Nephron progenitor cell (in vitro differentiated cells): ENCODE measurements around the gene PCDH9.

Experiments
- DNase-seq: peaks from one replicate; pipeline ENCODE4 v3.0.0; 2021
- H3K27ac Mint-ChIP-seq: 2 replicates; pipeline ENCODE4 v1.8.0; 2021; ENCODE audit warnings: mild to moderate bottlenecking, moderate library complexity, mixed read lengths
- H3K27me3 Mint-ChIP-seq: 2 replicates; pipeline ENCODE4 v1.8.0; 2021; ENCODE audit warnings: mild to moderate bottlenecking, low read depth, mixed read lengths; ENCODE audit not compliant: poor library complexity
- H3K36me3 Mint-ChIP-seq: 2 replicates; pipeline ENCODE4 v1.8.0; 2021; ENCODE audit warnings: low read depth, mixed read lengths
- H3K4me1 Mint-ChIP-seq: 2 replicates; pipeline ENCODE4 v1.8.0; 2021; ENCODE audit warnings: mixed read lengths
- H3K4me3 Mint-ChIP-seq: 2 replicates; pipeline ENCODE4 v1.8.0; 2021; ENCODE audit warnings: mild to moderate bottlenecking, moderate library complexity, mixed read lengths
- H3K9me3 Mint-ChIP-seq: 2 replicates; pipeline ENCODE4 v1.8.0; 2021; ENCODE audit warnings: mild to moderate bottlenecking, moderate library complexity, mixed read lengths
- CTCF ChIP-seq: fragments of 200-600 bp; sonication (generic); IDR thresholded peaks from 2 replicates; pipeline ENCODE4 v1.5.0; 2021; ENCODE audit warnings: antibody characterized with exemption

PCDH9 gene

GRCh38 chr13:67232384-67232783, 2.2 kb upstream of the PCDH9 start:
- Mint-ChIP-seq H3K4me3 (no peak overlapping the region), H3K27me3 (no peaks in the 10 kb centered on the region), H3K4me1 (peaks cover 12% of the 10 kb centered on the region), H3K27ac (no peak overlapping the region), H3K9me3 (no peaks in the 10 kb centered on the region), H3K36me3 (no peaks in the 10 kb centered on the region)
- DNase-seq, result no peak
- no peak for TF ChIP-seq CTCF

DNA sequence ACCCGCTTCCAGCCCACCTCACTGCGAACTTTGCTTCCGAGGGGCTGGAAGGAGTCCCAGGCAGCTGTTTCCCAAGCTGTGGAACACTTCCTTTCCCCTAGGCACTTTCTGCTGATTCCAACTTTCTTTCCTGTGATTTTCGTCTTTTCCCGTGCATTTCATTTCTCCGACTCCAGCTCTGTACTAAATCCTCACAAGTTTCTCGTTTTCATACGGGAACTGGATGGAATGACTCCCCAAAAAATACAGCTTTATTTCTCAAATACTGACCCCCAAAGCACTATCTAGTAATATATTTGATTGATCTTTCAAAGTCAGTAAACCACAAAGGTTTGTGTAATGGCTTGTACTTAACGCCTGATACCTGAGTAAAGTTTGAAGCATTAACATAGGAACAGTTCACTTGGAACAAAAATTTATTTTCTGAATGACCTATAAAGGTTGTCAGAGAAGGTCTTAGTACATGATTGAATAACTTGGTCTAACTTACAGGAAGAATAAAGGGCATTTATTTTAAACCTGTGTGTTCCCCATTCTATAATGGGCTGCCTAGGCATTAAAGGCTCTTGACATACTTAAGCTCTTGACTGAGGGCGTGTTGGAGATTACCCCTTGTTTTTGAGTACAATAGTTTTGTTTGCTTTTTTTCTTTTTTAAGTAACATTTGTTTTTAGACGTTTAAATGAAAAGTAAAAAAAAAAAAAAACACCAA, 1.3 kb upstream of the PCDH9 start:
- Mint-ChIP-seq H3K27ac (peak overlapping the region; percentile 44), H3K4me1 (peaks cover 8% of the 10 kb centered on the region), H3K4me3 (no peak overlapping the region)

DNA sequence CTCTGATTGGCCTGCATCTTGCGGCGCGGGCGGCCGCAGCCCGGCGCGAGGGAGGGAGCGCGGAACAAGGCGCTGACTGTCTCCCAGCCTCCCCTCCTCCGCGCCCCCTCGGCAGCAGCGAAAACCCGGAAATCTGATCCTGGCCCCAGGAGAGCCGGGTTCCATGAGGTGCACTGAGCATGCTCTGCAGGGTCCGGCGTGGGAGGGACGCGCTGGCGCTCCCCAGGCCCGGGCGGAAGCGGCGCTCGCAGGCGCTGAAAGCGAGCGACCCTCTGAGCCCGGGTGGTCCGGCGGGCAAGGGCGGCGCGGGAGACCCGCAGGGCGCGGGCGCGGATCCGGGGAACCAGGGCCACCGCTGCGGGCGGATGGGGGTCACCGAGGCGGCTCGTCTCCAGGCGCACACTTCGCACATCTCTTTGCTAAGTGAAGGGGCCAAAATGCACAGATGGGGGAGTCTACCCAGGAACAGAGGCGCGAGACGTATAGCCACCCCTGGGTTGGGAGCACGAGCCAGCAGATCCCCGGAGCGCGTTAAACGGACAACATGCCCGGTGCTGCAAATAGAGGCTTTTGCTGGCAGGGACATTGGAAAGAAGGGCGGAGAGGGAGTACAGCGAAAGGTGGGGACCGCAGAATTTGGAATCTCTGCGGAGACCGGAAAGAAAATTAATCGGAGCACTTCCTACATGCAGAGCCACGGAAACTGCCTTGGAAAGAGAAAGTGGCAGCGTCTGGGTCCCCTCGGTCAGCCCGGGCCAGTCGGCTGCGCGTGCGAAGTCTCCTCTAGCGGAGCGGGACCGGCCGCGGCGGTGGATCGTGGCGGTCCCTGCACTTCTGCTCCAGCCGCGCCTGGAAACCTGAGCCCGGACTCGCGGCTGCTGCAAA, 510 bp upstream of the PCDH9 start:
- H3K9me3 Mint-ChIP-seq, result no peaks in the 10 kb centered on the region
- no peak for TF ChIP-seq CTCF

More for the DNA sequence above, 1.3 kb upstream of the PCDH9 start:
- DNase-seq, result no peak
- H3K9me3 Mint-ChIP-seq, result no peaks in the 10 kb centered on the region
- H3K27me3 Mint-ChIP-seq, result no peaks in the 10 kb centered on the region
- no peaks in the 10 kb centered on the region for H3K36me3 Mint-ChIP-seq
- no peak for TF ChIP-seq CTCF

DNA sequence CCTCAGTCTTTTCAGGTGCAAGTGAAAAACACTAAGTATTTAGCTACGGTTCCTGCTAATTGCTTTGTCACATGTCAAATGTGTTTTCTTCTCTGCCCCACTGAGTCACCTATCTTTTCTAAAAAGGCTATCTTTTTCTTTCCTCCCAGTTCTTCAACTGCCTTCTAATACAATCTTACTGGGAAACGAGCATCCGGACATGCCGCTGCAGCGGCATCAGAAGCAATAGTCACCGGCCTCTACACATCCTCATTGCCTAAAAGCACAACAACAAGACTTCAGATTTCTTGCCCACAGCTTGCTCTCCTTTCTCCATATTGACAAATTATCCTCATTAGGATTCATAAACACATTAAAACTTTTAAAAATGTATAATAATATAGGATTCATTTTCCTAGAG, 1.2 kb downstream of the PCDH9 start:
- H3K9me3 Mint-ChIP-seq, result no peaks in the 10 kb centered on the region

More for the DNA sequence above, 510 bp upstream of the PCDH9 start:
- H3K27ac Mint-ChIP-seq, result peak overlapping the region; percentile 44
- no peaks in the 10 kb centered on the region for H3K36me3 Mint-ChIP-seq
- H3K4me1 Mint-ChIP-seq, result peaks cover 8% of the 10 kb centered on the region
- no peaks in the 10 kb centered on the region for H3K27me3 Mint-ChIP-seq
- peak; percentile 95 for DNase-seq
- H3K4me3 Mint-ChIP-seq, result no peak overlapping the region

GRCh38 chr13:67228031-67228430, 2.1 kb downstream of the PCDH9 start:
- Mint-ChIP-seq H3K27me3 (no peaks in the 10 kb centered on the region), H3K27ac (no peak overlapping the region), H3K4me1 (peaks cover 20% of the 10 kb centered on the region), H3K9me3 (no peaks in the 10 kb centered on the region), H3K36me3 (no peaks in the 10 kb centered on the region), H3K4me3 (peak overlapping the region; percentile 53)
- no peak for TF ChIP-seq CTCF
- no peak for DNase-seq

More for the DNA sequence above, 1.2 kb downstream of the PCDH9 start:
- no peak for TF ChIP-seq CTCF
- DNase-seq, result no peak
- no peak overlapping the region for H3K27ac Mint-ChIP-seq
- peaks cover 14% of the 10 kb centered on the region for H3K4me1 Mint-ChIP-seq
- H3K4me3 Mint-ChIP-seq, result no peak overlapping the region
- H3K36me3 Mint-ChIP-seq, result no peaks in the 10 kb centered on the region
- H3K27me3 Mint-ChIP-seq, result no peaks in the 10 kb centered on the region
